ENCODE measurements around the gene FAM222A. TPM values are rescaled to one million over a fixed set of nuclear protein-coding genes. Genes with fewer than 3 reads are reported as not detected.

The FAM222A gene
- total and polyA plus RNA-seq, 2 of the 8 experiments (the other 6 are each of a cell fraction or from before 2014, with no cell fraction given): 0.94 to 1.1 TPM

GRCh38 chr12:109818905-109819500 lies 105.4 kb downstream of the FAM222A start (continued):
- no peak for TF ChIP-seq JUN (IDR thresholded peaks at IDR 0.05; ENCODE audit: low read depth, low read length)

Other genes with a start within 250 kb of the FAM222A start
- 52.4 and 54.3 TPM in 2 replicates for gene KCTD10, start 236.5 kb upstream of the FAM222A start, total RNA-seq (2021; fragmentation: NEBNext Ultra II Directional; extraction: Animal tissue kit (Norgen Biotek cat#: 25700))
- gene KCTD10, start 236.5 kb upstream of the FAM222A start, polyA plus RNA-seq (2011; rRNA removed): 45.3 and 59.6 TPM in 2 replicates
- 21.1 and 21.8 TPM in 2 replicates for gene UBE3B, start 236.2 kb upstream of the FAM222A start, total RNA-seq (2021; fragmentation: NEBNext Ultra II Directional; extraction: Animal tissue kit (Norgen Biotek cat#: 25700))
- gene UBE3B, start 236.2 kb upstream of the FAM222A start, polyA plus RNA-seq (2011; rRNA removed): 14.0 and 17.1 TPM in 2 replicates
- gene MMAB, start 140.3 kb upstream of the FAM222A start, total RNA-seq (2021; fragmentation: NEBNext Ultra II Directional; extraction: Animal tissue kit (Norgen Biotek cat#: 25700)): 17.1 and 18.5 TPM in 2 replicates
- gene MMAB, start 140.3 kb upstream of the FAM222A start, polyA plus RNA-seq (2011; rRNA removed): 12.9 and 14.5 TPM in 2 replicates
- 15.7 and 17.0 TPM in 2 replicates for gene MVK, start 140.0 kb upstream of the FAM222A start, total RNA-seq (2021; fragmentation: NEBNext Ultra II Directional; extraction: Animal tissue kit (Norgen Biotek cat#: 25700))
- 20.9 and 21.5 TPM in 2 replicates for gene MVK, start 140.0 kb upstream of the FAM222A start, polyA plus RNA-seq (2011; rRNA removed)
- 2.1 and 2.5 TPM in 2 replicates for gene TRPV4, start 119.6 kb downstream of the FAM222A start, total RNA-seq (2021; fragmentation: NEBNext Ultra II Directional; extraction: Animal tissue kit (Norgen Biotek cat#: 25700))
- 6.2 and 6.4 TPM in 2 replicates for gene TRPV4, start 119.6 kb downstream of the FAM222A start, polyA plus RNA-seq (2011; rRNA removed)
- 24.4 and 26.1 TPM in 2 replicates for gene GLTP, start 166.7 kb downstream of the FAM222A start, total RNA-seq (2021; fragmentation: NEBNext Ultra II Directional; extraction: Animal tissue kit (Norgen Biotek cat#: 25700))
- 9.8 and 10.0 TPM in 2 replicates for gene GLTP, start 166.7 kb downstream of the FAM222A start, polyA plus RNA-seq (2011; rRNA removed)
- gene TCHP, start 186.4 kb downstream of the FAM222A start, total RNA-seq (2021; fragmentation: NEBNext Ultra II Directional; extraction: Animal tissue kit (Norgen Biotek cat#: 25700)): 4.5 TPM in 2 replicates
- 2.8 and 4.8 TPM in 2 replicates for gene TCHP, start 186.4 kb downstream of the FAM222A start, polyA plus RNA-seq (2011; rRNA removed)